ENCODE results near the gene FLVCR2.

The FLVCR2 gene, protein sequence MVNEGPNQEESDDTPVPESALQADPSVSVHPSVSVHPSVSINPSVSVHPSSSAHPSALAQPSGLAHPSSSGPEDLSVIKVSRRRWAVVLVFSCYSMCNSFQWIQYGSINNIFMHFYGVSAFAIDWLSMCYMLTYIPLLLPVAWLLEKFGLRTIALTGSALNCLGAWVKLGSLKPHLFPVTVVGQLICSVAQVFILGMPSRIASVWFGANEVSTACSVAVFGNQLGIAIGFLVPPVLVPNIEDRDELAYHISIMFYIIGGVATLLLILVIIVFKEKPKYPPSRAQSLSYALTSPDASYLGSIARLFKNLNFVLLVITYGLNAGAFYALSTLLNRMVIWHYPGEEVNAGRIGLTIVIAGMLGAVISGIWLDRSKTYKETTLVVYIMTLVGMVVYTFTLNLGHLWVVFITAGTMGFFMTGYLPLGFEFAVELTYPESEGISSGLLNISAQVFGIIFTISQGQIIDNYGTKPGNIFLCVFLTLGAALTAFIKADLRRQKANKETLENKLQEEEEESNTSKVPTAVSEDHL

DNA sequence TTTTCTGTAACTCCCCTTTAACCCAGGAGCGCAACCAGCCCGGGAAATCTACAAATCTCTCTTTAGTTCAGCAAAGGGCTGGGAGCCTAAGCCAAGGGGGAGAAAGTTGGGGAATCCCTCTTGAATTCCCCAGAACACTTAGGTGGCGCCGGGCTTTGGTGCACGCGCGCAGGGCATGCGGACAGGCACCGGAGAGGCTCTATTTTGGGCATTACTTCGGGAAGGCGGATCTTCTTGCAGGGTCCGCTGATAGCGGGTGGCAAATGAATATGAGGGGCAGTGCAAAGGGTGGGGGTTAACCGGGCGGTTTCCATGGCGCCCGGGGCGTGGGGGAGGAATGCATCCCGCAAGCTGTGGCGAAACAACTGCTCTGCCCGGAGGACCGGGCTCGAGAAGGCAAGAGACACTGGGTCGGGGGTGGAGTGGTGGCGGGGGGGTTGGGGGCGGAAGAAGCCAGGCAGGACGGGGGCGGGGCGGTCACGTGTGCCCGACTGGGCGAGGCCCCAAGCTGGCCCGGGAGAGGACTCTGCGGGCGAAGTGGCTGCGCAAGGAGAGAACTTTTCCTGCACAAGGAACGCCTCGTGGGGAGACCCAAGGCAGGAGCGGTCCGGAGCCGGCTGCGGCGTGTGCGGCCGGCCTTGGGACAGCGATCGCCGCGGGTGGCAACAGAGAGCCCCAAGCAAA lies at the start of gene FLVCR2:
Gene FLVCR2, plus strand, starts transcription at position 519 of the 684 bp plus-strand sequence. CDS start 353 bp downstream, outside the sequence.
- no peak for DNase-seq (ENCODE audit: low read depth)

- DNase-seq (ENCODE audit: low read depth): no peak
Observed at GRCh38 chr14:75531256-75531655, 47.2 kb upstream of the FLVCR2 start.

DNA sequence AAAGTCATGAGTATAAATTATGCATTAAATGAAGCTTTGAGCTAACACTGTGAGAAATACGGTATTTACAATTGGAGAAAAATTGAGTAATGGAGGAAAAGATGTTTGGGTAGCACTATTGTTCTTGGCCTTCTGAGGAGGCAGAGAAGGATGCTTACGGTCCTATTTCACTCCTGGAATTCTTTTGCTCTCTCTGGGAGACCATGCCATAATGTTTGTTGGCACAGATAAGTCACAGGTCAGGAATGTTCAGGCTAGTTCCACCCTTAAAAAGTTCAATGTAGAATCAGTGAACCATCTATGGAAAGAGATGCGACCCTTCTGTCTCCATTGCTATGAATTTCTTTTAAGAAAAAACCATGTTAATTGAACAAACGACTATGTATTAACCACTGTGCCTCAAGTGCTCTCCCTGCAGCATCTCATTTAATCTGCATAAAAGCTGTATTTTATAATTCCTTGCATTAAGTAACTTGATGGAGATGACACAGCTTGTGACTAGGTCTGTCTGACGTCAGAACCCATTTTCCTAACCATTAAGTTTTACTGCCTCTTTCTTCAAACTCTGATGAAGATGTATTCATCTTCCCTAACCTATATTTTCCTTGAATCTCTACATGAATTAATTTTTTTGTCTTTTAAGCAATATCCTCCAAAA lies 46.6 kb upstream of the FLVCR2 start:
- DNase-seq (ENCODE audit: low read depth): no peak

DNA sequence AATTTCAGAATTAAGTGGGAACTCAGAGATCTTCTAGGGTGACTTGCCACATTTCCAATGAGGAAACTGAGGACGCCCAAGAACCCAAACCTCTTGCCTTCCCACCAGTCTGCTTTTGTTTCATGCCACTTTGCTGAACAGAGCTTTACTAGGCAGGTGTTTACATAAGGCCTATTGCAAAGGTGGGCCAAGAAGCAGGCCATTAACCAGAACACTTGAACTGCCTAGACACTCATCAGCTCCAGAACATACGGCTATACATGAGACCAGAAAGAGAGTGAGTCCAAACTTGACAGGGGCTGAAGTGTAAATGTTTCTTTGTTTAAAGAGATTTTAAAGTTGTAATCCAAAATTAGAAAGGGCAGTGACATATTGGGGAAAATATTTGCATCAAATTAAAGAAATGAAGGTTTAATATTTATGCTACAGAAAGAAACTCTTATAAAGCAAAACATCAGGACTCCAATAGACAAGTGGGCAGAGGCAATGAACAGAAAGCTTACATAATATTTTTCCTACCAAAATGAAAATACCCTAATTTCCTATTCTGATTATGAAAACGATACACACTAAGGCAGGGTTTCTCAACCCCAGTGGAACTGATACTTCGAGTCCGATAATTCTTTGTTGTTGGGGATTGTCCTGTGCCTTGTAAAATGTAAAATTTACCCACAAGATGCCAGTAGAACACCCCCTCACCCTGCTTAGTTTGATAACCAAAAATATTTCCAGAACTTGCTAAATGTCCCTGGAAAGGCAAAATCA lies 44.4 kb upstream of the FLVCR2 start:
- no peak for DNase-seq (ENCODE audit: low read depth)

- no peak for DNase-seq (ENCODE audit: low read depth)
Observed at GRCh38 chr14:75535164-75535898, 43.1 kb upstream of the FLVCR2 start.

GRCh38 chr14:75537071-75537470 lies 41.3 kb upstream of the FLVCR2 start:
- DNase-seq (ENCODE audit: low read depth): no peak

- DNase-seq (ENCODE audit: low read depth): no peak
Observed at GRCh38 chr14:75539162-75539560, 39.3 kb upstream of the FLVCR2 start.

DNA sequence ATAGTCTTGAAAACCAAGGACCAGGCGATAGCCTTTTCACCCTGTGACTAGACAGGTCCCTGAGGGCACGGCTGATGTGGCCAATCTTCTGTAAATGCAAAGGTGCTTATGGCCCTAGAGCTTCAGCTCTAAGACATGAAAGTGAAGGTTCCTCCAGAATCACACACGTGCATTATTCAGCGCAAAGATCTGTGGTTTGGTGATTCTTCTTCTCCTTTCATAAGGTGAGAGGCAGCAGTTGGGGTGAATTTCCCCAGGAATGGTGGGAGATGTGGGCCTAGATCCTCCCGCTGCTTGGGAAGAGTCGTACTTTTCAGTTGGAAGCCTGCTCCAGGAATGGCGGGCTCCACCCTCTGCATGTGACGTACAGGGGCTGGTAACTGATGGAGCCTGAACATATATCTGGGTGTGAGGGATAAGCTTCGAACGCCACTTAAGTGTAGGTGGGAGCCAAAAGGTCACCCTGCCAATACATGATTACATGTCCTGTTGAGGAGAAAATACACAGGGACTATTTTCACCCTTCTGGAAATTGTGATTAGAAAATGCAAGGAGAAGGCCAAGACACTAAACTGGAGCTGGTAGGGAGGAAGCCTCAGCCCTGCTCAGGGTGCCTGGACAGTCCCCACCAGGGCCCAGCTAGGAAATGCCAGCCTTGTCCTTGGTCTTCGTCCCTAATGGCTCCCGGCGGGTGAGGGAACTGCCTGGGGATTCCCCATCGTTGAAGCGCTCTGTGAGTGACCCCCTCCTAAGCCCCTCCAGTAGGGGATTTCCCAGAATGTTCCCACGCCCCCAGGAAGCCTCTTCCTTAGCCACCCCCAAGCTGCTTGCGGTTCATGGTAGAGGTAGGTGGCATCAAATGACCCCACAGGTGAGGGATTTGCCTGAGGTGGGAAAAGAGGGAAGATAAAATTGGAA lies 38.6 kb upstream of the FLVCR2 start:
- DNase-seq (ENCODE audit: low read depth): no peak

- no peak for DNase-seq (ENCODE audit: low read depth)
Observed at GRCh38 chr14:75540479-75540851, 38.0 kb upstream of the FLVCR2 start.

- no peak for DNase-seq (ENCODE audit: low read depth)
Observed at GRCh38 chr14:75542588-75543091, 35.8 kb upstream of the FLVCR2 start.

DNA sequence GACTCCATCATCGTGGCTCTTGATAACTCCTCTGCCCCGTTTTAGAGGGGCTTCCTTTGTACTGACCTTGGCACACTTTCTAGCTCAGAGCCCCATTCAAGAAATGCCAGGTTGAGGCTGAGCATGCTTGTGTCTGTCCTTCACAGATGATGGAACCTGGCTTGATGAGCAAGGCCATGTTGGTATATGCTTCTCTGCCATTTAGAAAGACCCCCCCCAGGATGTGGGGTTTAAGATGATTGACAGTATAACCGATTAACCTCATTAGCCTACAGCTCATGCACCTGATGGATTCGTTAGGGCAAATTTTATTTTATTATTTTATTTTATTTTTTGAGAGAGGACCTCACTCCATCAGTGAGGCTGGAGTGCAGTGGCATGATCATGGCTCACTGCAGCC lies 35.2 kb upstream of the FLVCR2 start:
- no peak for DNase-seq (ENCODE audit: low read depth)

DNA sequence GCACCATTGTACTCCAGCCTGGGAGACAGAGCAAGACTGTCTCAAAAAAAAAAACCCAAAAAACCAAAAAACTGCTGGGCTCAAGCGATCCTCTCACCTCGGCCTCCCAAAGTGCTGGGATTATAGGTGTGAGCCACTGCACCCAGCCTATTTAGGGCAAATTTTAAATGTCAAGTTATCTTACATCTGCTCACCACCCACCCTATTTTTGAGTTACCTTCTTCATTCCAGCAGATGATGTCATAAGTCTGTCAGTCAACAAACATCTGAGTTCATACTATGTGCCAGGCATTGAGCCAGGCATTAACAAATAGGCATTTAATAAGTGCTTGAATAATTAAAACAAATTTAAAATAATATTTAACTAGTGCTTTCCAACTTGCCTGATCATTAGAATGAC lies 34.6 kb upstream of the FLVCR2 start:
- no peak for DNase-seq (ENCODE audit: low read depth)

DNA sequence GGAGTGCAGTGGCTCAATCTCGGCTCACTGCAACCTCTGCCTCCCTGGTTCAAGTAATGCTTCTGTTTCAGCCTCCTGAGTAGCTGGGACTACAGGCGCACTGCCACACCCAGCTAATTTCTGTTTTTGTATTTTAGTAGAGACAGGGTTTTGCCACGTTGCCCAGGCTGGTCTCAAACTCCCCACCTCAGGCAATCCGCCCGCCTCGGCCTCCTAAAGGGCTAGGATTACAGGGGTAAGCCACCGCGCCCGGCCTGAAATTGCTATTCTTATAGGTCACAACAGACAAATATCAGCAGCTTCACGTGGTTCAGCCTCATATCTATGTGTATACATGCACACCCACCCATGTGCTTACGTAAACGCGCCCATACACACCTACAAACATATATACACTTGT lies 32.5 kb upstream of the FLVCR2 start:
- no peak for DNase-seq (ENCODE audit: low read depth)

DNA sequence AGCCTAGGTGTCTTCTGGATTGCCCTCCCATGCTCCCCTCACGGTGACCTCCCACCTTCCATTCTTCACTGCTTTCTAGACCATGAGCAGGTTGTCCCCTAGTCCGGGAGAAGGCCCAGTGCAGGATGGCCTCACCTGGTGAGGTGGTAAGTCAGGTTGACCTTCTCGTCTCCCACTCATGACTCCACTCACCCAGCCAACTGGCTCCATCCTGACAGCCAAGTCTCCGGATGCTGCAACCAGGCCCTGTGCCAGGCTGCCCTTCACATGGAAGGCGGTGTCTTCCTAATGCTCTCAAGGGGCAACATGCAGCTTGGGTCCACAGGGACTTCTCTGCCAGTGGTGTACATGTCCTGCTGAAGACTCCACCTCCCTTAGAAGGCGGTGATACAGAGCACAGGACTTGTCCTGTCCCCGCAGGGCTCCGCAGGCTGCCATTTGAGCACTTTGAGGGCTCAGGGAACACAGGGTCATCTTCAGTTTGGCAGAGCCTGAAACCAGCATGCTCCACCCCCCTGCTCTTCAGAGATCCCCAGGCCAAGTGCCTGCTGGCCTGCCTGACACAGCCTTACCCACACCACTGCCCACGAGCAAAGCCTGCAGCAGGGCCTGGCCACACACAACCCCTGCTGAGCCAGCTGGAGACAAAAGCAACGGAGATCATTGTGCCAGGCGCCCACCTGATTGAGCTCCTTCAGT lies 30.7 kb upstream of the FLVCR2 start:
- no peak for DNase-seq (ENCODE audit: low read depth)

GRCh38 chr14:75548544-75548943 lies 29.9 kb upstream of the FLVCR2 start:
- no peak for DNase-seq (ENCODE audit: low read depth)

DNA sequence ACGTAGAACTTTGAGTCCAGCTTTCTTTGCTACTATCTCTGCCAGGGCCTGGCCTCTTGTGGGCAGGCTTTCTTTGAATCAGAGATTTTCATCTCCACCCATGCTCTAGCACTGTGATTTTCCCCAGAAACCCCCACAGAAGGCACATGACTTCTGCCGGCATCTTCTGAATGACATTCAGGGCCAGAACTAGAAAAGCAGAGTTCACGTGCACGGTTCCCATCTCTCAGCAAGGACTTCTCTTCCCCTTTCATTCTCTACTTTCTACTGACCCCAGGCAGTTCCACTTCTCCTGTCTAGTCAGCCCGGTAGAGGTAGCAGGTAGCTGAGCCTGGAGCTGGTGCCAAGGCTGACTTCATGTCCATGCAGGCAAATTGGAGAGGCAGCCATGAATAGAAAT lies 29.3 kb upstream of the FLVCR2 start:
- no peak for DNase-seq (ENCODE audit: low read depth)

GRCh38 chr14:75551021-75551420 lies 27.4 kb upstream of the FLVCR2 start:
- no peak for DNase-seq (ENCODE audit: low read depth)

- no peak for DNase-seq (ENCODE audit: low read depth)
Observed at GRCh38 chr14:75553157-75553556, 25.3 kb upstream of the FLVCR2 start.

DNA sequence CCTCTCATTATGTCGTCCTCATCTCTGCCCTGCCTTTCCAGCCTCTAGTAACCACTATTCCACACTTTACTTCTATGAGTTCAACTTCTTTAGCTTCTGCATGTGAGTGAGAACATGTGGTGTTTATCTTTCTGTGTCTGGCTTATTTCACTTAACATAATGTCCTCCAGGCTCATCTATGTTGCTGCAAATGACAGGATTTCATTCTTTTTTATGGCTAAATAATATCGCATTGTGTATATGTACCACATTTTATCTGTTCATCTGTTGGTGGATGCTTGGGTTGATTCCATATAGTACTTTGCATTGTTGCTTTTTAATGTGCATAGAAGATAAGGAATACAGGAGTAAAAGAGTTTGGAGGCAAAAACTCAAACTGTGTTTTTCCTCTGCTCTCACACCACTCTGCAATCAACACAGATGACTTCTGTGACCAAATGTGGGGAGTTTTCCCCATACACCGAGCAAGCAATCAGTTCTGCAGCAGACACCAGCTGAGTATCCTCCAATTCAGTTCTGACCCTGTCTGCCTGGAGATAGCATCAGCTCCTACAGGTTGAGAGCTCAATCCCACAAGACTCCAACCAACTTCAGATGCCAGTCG lies 24.6 kb upstream of the FLVCR2 start:
- DNase-seq (ENCODE audit: low read depth): no peak
